Activated gamma-delta T cell treated with Interleukin-2 at 50 U/mL for 16 hours (primary cell): Measurements from ENCODE around the gene FGF1.

Experiments used
- DNase-seq: peaks from one replicate; pipeline ENCODE4 v3.0.0-alpha.2; 2020

The FGF1 gene

DNA sequence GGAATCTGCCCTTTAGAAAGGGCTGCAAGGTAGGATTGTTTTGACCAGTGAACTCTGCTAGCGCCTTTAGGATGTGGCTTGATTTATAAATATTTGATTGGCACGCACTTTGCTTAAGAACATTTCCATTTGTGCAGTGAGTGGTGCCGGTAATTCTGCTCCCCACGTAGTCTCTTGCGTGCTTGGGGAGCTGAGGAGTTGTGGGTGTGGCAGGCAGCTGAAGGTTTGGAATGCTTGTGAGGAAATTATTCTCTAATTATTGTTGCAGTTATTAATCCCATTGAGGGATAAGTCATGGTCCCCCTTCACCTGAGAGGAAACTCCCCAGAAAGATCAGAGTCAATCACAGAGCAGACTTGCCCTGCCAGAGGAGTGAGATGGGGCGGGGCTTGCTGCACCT is 76.7 kb downstream of the FGF1 start:
- DNase-seq, result no peak

DNA sequence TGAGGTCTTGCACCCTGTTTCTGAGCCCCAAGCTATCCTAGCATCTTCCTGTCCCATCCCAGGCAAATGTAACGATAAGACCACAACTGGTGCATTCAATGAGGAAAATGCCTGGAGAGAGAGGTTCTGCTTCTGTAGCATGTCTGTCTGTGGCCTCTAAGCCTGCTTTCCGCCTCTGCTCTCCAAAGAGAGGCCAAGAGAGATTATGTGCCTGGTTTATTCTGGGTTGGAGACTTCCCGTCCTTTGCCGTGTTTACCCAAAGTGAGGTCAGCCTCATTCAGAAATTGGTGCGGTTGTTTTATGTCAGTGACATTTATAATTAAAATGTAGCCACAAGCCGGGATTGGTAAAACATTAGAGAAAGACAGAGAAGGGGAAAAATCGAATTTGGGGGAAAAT is 77.8 kb downstream of the FGF1 start:
- DNase-seq, result no peak

DNA sequence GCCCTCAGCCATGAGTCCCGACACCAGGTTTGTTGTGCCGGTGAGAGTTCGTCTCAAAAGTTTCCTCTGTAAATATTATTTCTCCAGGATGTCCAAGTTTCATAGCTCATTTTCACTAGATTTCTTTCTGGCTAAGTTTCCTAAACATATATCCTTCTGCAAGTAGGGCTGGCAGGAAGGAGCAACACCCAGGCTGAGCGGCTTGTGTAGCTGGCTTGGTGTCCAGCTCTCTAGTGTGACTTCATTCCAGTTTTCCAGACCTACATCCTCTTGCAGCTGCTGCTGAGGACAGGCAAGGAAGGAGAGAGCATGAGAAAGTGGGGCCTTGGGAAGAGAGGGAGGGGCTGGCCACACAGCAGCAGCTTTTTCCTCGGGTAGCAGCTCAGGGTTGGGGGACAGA is 80.3 kb downstream of the FGF1 start:
- no peak for DNase-seq

GRCh38 chr5:142602720-142603245 is 83.1 kb downstream of the FGF1 start:
- DNase-seq, result no peak

GRCh38 chr5:142601432-142601831 is 84.5 kb downstream of the FGF1 start:
- DNase-seq, result no peak

DNA sequence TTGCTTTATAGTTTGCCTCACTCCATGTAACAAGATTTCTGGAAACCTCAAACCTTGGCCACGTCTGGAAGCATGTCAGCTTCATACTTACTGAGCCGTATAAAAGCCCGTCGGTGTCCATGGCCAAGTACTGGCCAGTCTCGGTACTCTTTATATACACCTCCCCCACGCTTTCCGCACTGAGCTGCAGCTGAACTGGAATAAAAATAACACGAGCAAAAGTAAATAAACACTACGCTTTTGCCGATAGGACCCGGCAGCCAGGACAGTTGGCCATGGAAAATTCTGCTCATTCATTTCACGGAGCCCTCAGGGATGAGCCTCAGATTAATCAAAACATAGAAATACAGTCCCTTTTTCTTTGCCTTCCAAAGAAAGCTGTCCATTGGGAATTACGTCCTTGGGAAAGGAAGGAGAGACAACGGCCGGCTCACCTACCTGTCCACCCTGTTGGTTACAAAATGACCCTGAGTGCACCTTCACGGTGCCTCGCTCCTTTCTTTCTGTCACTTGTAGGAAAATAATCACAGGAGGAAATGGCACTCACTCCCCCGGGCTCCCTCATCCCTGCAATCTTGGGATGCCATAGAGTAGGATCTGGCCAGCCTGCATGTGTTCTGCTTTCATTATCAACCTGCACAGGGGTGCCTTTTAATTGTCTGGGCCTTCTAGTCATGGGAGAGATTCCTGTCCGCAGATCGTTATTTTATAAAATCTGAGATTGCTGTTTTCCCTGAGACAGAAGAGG is 85.1 kb downstream of the FGF1 start:
- DNase-seq, result no peak

GRCh38 chr5:142600092-142600491 is 85.8 kb downstream of the FGF1 start:
- no peak for DNase-seq

DNA sequence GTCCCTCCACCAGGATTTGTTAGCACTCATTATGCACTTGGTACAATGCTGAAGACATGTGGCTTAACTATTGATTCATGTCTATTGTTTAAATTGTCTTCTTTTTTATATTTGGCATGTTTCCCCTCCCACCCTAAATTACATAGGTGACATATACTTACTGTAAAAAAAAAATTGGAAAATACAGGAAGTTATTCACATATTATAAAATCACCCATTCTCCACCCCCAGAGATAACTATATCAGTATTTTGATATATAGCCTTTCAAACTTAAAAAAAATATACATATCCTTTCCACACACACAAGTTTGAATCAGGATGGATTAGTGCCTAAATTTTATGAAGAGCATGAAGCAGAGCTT is 87.6 kb downstream of the FGF1 start:
- DNase-seq, result no peak

DNA sequence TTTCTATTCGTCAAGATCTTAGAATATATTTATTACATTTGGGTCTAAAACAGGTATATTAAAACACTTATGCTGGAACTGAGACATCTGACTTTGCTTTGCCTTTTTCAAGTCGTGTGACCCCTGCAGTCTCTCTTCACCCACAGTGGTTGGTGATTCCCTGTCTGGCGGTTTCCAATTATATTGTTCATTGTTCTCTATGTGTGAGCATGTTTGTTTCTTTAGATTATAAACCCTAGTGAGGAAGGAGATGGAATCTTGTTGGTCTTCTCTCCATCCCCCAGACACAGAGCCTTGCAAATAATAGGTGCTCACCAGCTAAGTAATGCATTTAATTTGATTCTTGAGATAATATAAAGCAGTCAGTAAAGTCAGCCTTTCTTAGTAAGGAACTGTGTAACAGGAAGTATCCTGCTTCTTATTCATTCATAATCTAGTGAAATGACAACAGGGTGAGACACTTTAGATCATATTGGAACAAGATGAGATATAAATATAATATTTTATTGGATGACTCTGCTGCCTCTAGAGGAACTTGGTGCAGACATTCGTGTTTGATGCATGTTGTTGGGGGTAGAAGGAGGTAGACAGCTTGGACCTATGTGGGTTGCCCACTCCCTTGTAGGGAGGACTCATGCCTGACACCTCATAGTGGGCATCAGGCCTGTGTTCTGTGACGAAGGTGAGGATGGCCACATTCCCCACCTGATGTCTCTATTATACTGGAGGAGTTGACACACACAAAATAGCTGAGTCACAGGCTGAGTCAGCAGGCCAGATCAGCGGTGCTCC is 88.1 kb downstream of the FGF1 start:
- no peak for DNase-seq

DNA sequence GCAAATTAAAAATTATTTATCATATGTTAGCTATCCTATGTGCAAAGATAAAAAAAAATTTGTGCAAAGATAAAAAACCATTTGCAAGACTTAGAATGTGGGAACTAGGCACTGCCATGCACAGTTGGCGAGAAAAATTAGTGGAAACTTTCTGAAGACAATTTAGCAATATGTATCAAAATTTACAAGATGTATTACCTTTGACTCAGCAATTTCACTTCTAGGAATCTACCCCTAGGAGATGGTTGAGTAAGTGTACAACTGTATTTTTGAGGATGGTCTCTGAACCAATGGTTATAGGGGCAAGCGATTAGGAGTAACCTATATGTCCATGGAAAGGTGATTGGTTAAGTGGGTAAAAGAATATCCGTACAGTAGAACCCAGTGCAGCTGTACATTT is 88.9 kb downstream of the FGF1 start:
- DNase-seq, result no peak

DNA sequence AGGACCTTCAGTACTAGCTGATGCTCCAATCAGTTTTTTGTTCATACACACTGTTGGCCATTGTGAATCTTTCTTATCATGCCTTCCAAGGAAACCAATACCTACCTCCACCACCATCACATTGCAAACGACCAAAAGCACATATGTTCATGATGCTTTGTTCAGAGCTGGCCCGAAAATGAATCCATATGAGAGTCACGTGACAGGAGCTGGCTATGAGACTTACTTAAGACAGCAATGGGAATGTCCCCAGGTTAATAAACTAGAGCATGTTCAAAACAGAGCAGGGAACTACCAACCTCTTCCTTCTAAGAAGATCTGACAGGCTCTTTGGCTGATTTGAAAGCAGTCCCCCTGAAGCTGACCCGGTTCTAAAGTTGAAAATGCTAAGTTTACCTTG is 93.5 kb downstream of the FGF1 start:
- no peak for DNase-seq

- no peak for DNase-seq
These were observed 95.2 kb downstream of the FGF1 start for GRCh38 chr5:142590451-142591231.

GRCh38 chr5:142589720-142590119 is 96.2 kb downstream of the FGF1 start:
- DNase-seq, result no peak

DNA sequence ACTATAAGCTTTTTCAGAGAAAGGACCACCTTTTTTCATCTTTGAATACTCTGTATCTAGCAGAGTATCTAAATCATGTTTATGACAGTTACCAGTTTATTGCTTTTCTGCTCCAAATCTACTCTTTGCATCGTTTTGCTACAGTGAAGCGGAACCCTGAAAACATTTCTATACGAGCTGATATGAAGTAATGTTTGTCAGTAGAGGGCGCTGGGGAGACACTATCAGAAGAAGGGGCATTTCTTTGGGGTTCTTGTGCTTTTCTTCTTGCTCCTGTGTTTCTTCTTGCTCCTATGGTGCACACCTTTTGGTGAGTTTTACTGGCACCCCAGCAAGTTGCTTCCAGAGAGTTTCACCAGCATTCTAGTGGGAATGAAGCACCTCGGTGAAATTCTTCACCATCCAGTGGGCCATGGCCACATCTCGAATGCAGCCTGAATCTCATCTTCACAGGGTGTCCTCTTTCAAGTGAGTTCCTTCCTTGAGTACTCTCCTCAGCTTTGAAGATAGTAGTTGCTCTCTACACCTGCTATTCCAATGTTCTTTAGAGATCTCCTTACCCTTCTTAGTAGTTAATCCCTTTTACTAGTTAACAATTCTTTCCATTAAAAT is 98.4 kb downstream of the FGF1 start:
- DNase-seq, result peak; percentile 7

DNA sequence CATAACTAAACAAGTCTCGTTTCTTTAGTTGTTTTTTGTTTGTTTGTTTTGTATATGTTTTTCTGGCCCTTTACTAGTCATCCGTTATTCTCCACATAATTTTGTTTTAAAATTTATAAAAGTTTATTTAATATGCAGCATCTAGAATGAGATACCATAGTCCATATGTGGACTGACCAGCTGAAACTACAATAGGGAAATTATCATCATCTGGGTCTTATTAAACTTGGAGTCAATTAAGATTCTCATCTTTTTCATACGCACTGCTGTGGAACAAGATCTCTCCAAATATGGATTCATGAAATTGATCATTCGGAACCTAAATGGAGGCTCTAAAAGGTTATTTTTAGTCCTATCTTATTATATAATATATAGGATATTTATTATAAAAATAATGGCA is 99.3 kb downstream of the FGF1 start:
- no peak for DNase-seq

DNA sequence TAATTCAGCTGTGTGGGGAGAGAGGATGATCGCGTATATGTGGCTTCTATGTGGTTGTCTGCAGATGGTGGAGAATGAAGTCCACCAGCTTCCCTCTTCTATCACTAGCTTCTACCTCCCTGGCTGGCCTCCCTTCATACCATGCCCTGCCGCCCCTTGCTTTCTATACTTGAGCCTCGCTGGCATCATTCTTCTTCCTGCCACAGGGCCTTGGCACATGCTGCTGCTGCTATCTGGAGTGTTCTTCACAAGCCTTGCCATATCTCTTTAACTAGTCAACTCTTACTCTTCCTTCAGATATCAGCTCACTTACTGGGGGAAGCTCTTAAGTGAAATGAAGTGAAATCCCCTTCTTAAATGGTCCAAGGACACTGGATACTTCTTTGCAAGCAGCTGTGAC is 100.4 kb downstream of the FGF1 start:
- DNase-seq, result no peak

DNA sequence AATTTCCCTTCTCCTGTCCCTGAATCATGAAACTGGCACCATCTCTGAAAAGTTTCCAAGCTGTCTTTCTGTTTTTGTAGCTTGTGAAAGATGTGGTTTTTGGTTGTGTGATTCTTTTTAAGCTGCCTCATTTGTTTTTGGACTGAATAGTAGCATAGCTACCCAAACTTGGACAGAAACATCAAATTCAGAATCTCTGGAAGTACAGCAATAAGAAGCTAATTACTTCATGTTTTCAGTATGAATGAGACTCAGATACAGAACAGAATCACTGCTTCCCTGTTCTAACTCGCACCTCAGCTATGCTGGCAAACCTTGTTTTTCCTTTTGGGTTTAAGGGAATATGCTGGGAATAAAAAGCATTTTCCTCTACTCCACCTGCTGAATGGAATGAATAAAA is 101.0 kb downstream of the FGF1 start:
- DNase-seq, result no peak

GRCh38 chr5:142578161-142578830 is 107.6 kb downstream of the FGF1 start:
- DNase-seq, result no peak

DNA sequence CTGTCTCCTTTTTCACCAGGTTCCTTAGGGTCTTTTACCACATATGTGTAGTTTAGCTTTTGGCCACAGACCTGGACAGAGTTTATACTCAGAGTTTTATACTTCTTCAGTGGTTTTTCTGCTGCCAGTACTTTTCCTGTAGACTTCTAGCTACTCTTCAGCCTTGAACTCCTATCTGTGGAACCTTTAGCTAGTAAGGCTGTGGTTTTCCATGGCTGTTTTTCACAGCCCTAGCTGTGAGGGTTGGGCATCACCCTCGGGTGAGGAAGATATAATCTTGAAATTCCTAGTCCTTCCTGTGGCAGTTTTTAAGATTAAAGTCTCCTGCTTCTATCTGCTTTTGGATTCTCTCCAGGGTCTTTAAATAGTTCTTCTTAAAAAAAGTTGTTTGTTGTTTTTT is 109.1 kb downstream of the FGF1 start:
- DNase-seq, result no peak

DNA sequence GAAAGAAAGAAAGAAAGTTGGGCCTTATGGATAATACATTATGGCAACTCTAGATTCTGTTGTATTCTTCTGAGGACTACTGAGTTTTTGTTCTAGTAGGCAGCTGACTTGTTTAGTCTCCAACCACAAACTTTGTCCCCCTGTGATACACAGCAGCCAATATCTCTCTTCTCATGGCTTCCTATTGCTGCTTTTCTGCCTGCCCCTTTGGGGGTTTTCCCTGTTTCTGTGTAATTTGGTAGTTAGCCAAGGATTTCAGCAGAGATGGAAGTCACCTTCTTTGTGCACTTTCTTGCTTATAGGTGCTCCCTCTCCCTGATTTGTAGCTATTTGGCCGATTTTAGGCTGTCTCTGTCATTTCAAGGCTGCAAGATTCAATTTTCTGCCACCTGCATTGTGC is 109.6 kb downstream of the FGF1 start:
- DNase-seq, result no peak

DNA sequence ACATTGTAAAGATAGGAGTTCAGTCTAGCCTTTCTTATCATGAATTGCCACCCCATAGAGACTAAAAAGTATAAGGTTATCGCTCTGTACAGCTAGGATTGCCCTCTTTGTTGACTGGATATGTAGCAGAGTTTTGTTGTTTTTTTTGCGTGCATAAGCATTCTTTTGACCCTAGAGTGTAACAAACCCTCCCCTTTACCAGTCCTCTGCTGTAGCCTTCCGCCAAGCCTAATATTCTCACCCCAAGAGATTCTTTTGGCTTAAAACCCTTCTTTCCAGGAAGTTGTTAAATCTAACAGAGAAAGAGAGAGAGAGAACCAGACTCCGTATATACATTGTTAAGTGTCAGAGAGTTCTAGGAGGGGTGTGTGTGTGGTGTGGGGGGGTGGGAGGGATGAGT is 113.9 kb downstream of the FGF1 start:
- DNase-seq, result no peak

- no peak for DNase-seq
These were observed 114.5 kb downstream of the FGF1 start for GRCh38 chr5:142571371-142571770.

GRCh38 chr5:142569905-142570304 is 116.0 kb downstream of the FGF1 start:
- no peak for DNase-seq
